GM23338 (cell line): ENCODE results near the gene MDH1B. TPM values are rescaled to one million over a fixed set of nuclear protein-coding genes. Genes with fewer than 3 reads are reported as not detected.
A peak's percentile ranks its signal among the peaks of the same experiment; 100 is the strongest.

ENCODE experiments used
- ATAC-seq: fragments of 200-7000 bp; cut with Tn5 transposase; 3 replicates; pipeline ENCODE4 v1.9.1; 2020
- DNase-seq: peaks from one replicate; pipeline ENCODE4 v3.0.0-alpha.2; 2015; ENCODE audit warnings: low spot score
- H2AFZ ChIP-seq: fragments of 200-600 bp; sonication (generic); 2 replicates; pipeline ENCODE4 v1.8.0; 2016; ENCODE audit warnings: antibody characterized with exemption, mild to moderate bottlenecking, moderate library complexity
- H3F3A ChIP-seq: fragments of 200-600 bp; sonication (generic); replicated peaks from 2 replicates; pipeline ENCODE4 v1.8.0; 2017; ENCODE audit warnings: antibody characterized with exemption, mixed run types, low read depth
- H3K27ac ChIP-seq: fragments of 200-600 bp; sonication (generic); 2 replicates; pipeline ENCODE4 v1.6.1; 2016; ENCODE audit warnings: low read depth
- H3K27me3 ChIP-seq: fragments of 200-600 bp; sonication (generic); 2 replicates; pipeline ENCODE4 v1.8.0; 2016; ENCODE audit warnings: mild to moderate bottlenecking, mixed run types, moderate library complexity; ENCODE audit not compliant: insufficient read depth
- H3K36me3 ChIP-seq: fragments of 200-600 bp; sonication (generic); 2 replicates; pipeline ENCODE4 v1.8.0; 2016; ENCODE audit warnings: mild to moderate bottlenecking; ENCODE audit not compliant: insufficient read depth
- H3K4me1 ChIP-seq: fragments of 200-600 bp; sonication (generic); 2 replicates; pipeline ENCODE4 v1.8.0; 2016; ENCODE audit warnings: mild to moderate bottlenecking, moderate library complexity; ENCODE audit not compliant: insufficient read depth
- H3K4me2 ChIP-seq: fragments of 200-600 bp; sonication (generic); 2 replicates; pipeline ENCODE4 v1.7.1; 2017; ENCODE audit warnings: mixed run types
- H3K4me3 ChIP-seq: fragments of 200-600 bp; sonication (generic); 2 replicates; pipeline ENCODE4 v1.6.1; 2016; ENCODE audit warnings: mixed run types
- H3K79me2 ChIP-seq: fragments of 200-600 bp; sonication (generic); replicated peaks from 2 replicates; pipeline ENCODE4 v1.8.0; 2017; ENCODE audit warnings: mild to moderate bottlenecking; ENCODE audit not compliant: insufficient read depth
- H3K9me2 ChIP-seq: fragments of 200-600 bp; sonication (generic); 2 replicates; pipeline ENCODE4 v1.8.0; 2017; ENCODE audit not compliant: insufficient read depth
- H4K20me1 ChIP-seq: fragments of 200-600 bp; sonication (generic); replicated peaks from 2 replicates; pipeline ENCODE4 v1.8.0; 2017; ENCODE audit warnings: mild to moderate bottlenecking; ENCODE audit not compliant: insufficient read depth
- H3K27ac Mint-ChIP-seq: 2 replicates; pipeline ENCODE4 v1.8.0; 2020; ENCODE audit warnings: inconsistent platforms, mild to moderate bottlenecking, moderate library complexity, mixed read lengths
- H3K27me3 Mint-ChIP-seq: 3 replicates; pipeline ENCODE4 v1.8.0; 2022; ENCODE audit warnings: low read depth, mild to moderate bottlenecking, moderate library complexity, mixed read lengths, inconsistent platforms; ENCODE audit not compliant: insufficient read depth, poor library complexity
- H3K36me3 Mint-ChIP-seq: 3 replicates; pipeline ENCODE4 v1.8.0; 2021; ENCODE audit warnings: low read depth, mild to moderate bottlenecking, inconsistent platforms, moderate library complexity, mixed read lengths
- H3K4me1 Mint-ChIP-seq: 3 replicates; pipeline ENCODE4 v1.8.0; 2020; ENCODE audit warnings: mild to moderate bottlenecking, inconsistent platforms, mixed read lengths
- H3K4me3 Mint-ChIP-seq: 3 replicates; pipeline ENCODE4 v1.8.0; 2021; ENCODE audit warnings: moderate library complexity, mild to moderate bottlenecking, inconsistent platforms, mixed read lengths
- H3K9me3 Mint-ChIP-seq: 3 replicates; pipeline ENCODE4 v1.8.0; 2020; ENCODE audit warnings: moderate library complexity, mild to moderate bottlenecking, inconsistent platforms, mixed read lengths
- CREB1 ChIP-seq: fragments of 250-450 bp; sonication (Bioruptor Pico); IDR thresholded peaks from 2 replicates; pipeline ENCODE4 v1.5.0; 2020; ENCODE audit warnings: low read depth, mild to moderate bottlenecking, moderate library complexity
- CTCF ChIP-seq, 2 experiments: fragments of 200-600 bp in 1 of 2; sonication (generic) in 1 of 2; conservative IDR thresholded peaks; 2 replicates each; pipeline versions ENCODE4 v1.5.1 to v1.6.1; 2016 to 2017; ENCODE audit warnings: antibody characterized with exemption in 2 of 2, low read depth in 2 of 2, mild to moderate bottlenecking in 2 of 2, moderate library complexity in 1 of 2
- ETS1 ChIP-seq: IDR thresholded peaks from 2 replicates; pipeline ENCODE4 v1.6.1; 2016; ENCODE audit warnings: antibody characterized with exemption
- EZH2 ChIP-seq: fragments of 200-600 bp; sonication (generic); IDR thresholded peaks from one replicate; pipeline ENCODE4 v1.8.0; 2017; ENCODE audit warnings: antibody characterized with exemption, mild to moderate bottlenecking, low read depth; ENCODE audit not compliant: unreplicated experiment
- EZH2phosphoT487 ChIP-seq: fragments of 200-600 bp; sonication (generic); IDR thresholded peaks from one replicate; pipeline ENCODE4 v1.8.1; 2018; ENCODE audit warnings: antibody characterized with exemption; ENCODE audit not compliant: unreplicated experiment
- JUNB ChIP-seq: IDR thresholded peaks from one replicate; pipeline ENCODE4 v1.6.1; 2016; ENCODE audit warnings: antibody characterized with exemption; ENCODE audit not compliant: unreplicated experiment
- NANOG ChIP-seq: IDR thresholded peaks from 2 replicates; pipeline ENCODE4 v1.6.1; 2016; ENCODE audit warnings: antibody characterized with exemption, borderline replicate concordance
- POLR2AphosphoS5 ChIP-seq: IDR thresholded peaks from 2 replicates; pipeline ENCODE4 v1.6.1; 2016; ENCODE audit warnings: antibody characterized with exemption, low read depth
- REST ChIP-seq: IDR thresholded peaks from one replicate; pipeline ENCODE4 v1.6.1; 2018; ENCODE audit warnings: antibody characterized with exemption; ENCODE audit not compliant: unreplicated experiment
- STAT1 ChIP-seq: IDR thresholded peaks from one replicate; pipeline ENCODE4 v1.6.1; 2016; ENCODE audit warnings: antibody characterized with exemption; ENCODE audit not compliant: unreplicated experiment
- ZNF114 ChIP-seq: fragments of 250-450 bp; sonication (Bioruptor Pico); IDR thresholded peaks from 2 replicates; pipeline ENCODE4 v1.5.0; 2020; ENCODE audit warnings: mild to moderate bottlenecking, moderate library complexity
- ZNF331 ChIP-seq: fragments of 250-450 bp; sonication (Bioruptor Pico); IDR thresholded peaks from 2 replicates; pipeline ENCODE4 v1.5.0; 2020; ENCODE audit warnings: low read depth, mild to moderate bottlenecking, moderate library complexity
- polyA plus RNA-seq: library from polyadenylated mRNA; unstranded; fragments of >200 nt; fragmentation: Nextera tagmentation; extraction: Ambion mirVana; gene quantifications from 2 replicates; pipeline ENCODE4 v1.2.1, GENCODE V29; 2016
- total RNA-seq: library from RNA; depleted of rRNA; stranded (reverse); fragments of >200 nt; shearing (Covaris generic); gene quantifications from 2 replicates; pipeline ENCODE4 v1.2.3, GENCODE V29; 2014

The MDH1B gene
- total and polyA plus RNA-seq, 2 experiments from 2014 or later = 1.7 to 1.8 TPM

GRCh38 chr2:206721256-206721920 lies 43.7 kb downstream of the MDH1B start:
- Histone ChIP-seq H3F3A (no peaks in the 10 kb centered on the region), H3K4me3 (no peak overlapping the region), H3K79me2 (no peaks in the 10 kb centered on the region), H3K36me3 (no peaks in the 10 kb centered on the region), H2AFZ (peak overlapping the region; percentile 83; the same call in 1 of the 2 replicates), H3K9me2 (peaks cover 3% of the 10 kb centered on the region; the same call in 1 of the 2 replicates), H3K27me3 (no peaks in the 10 kb centered on the region), H3K27ac (no peak overlapping the region), H3K4me2 (no peak overlapping the region), H3K4me1 (0 out of 2 replicates have a peak, but pooled peaks cover 5% of the 10 kb centered on the region), H4K20me1 (no peaks in the 10 kb centered on the region)
- no peak for ATAC-seq
- no peak overlapping the region; the same call in 1 of the 2 replicates for H3K27ac Mint-ChIP-seq
- H3K4me1 Mint-ChIP-seq = peaks cover 5% of the 10 kb centered on the region; the same call in 2 of the 3 replicates
- no peaks in the 10 kb centered on the region for H3K27me3 Mint-ChIP-seq
- TF ChIP-seq EZH2phosphoT487 (no peak), CREB1 (CRISPR knock-in tag) (no peak), POLR2AphosphoS5 (no peak), REST (no peak), NANOG (no peak), STAT1 (no peak)
- peaks cover 7% of the 10 kb centered on the region; the same call in 2 of the 3 replicates for H3K9me3 Mint-ChIP-seq
- H3K36me3 Mint-ChIP-seq = no peaks in the 10 kb centered on the region
- no peak overlapping the region for H3K4me3 Mint-ChIP-seq
- DNase-seq = no peak

GRCh38 chr2:206718296-206718695 lies 46.8 kb downstream of the MDH1B start, which contains the start of gene DYTN:
DYTN (minus strand) TSS chr2:206718396; CDS start chr2:206718279, 117 bp downstream.
- H4K20me1 ChIP-seq = no peaks in the 10 kb centered on the region
- no peak within 1 kb of the TSS for H3K4me2 ChIP-seq
- H3K27ac ChIP-seq = no peak within 1 kb of the TSS
- H3K9me2 ChIP-seq = peaks cover 3% of the 10 kb centered on the region; the same call in 1 of the 2 replicates
- H3K27me3 ChIP-seq = no peaks in the 10 kb centered on the region
- Mint-ChIP-seq H3K9me3 (peaks cover 7% of the 10 kb centered on the region; the same call in 2 of the 3 replicates), H3K36me3 (no peaks in the 10 kb centered on the region), H3K27ac (no peak within 1 kb of the TSS), H3K27me3 (no peaks in the 10 kb centered on the region), H3K4me3 (no peak within 1 kb of the TSS), H3K4me1 (peaks cover 15% of the 10 kb centered on the region)
- ATAC-seq = no peak
- H3F3A ChIP-seq = no peaks in the 10 kb centered on the region
- H3K79me2 ChIP-seq = no peaks in the 10 kb centered on the region
- no peak for DNase-seq
- no peak within 1 kb of the TSS for H2AFZ ChIP-seq
- H3K4me3 ChIP-seq = no peak within 1 kb of the TSS
- H3K36me3 ChIP-seq = no peaks in the 10 kb centered on the region
- H3K4me1 ChIP-seq = peaks cover 9% of the 10 kb centered on the region
- TF ChIP-seq CTCF (conservative IDR thresholded peaks at IDR 0.05; ENCODE audit: low read depth in 2 of 2) = no peak
- no peak for TF ChIP-seq CREB1 (CRISPR knock-in tag)
- no peak for TF ChIP-seq ETS1
- TF ChIP-seq EZH2 = no peak
- TF ChIP-seq ZNF331 (CRISPR knock-in tag) = no peak
- TF ChIP-seq JUNB = no peak
- TF ChIP-seq ZNF114 (CRISPR knock-in tag) = no peak
- no peak for TF ChIP-seq NANOG
- TF ChIP-seq STAT1 = no peak
- TF ChIP-seq POLR2AphosphoS5 = no peak
